SU-DHL-6 (cell line): ENCODE measurements around the gene STRBP.

ENCODE experiments used
- EZH2phosphoT487 ChIP-seq: fragments of 200-600 bp; sonication (generic), shearing (Covaris generic); conservative IDR thresholded peaks from 2 replicates; pipeline ENCODE4 v1.6.1; 2018; ENCODE audit warnings: mild to moderate bottlenecking, antibody characterized with exemption, low read length, moderate library complexity, mixed read lengths
- TF ChIP-seq, protein P1 (sequence below): fragments of 200-600 bp; sonication (generic); IDR thresholded peaks from one replicate; pipeline ENCODE4 v1.5.1; 2017; ENCODE audit warnings: antibody characterized with exemption, mild to moderate bottlenecking, low read length, moderate library complexity; ENCODE audit not compliant: insufficient read depth, poor library complexity, severe bottlenecking

DNA sequence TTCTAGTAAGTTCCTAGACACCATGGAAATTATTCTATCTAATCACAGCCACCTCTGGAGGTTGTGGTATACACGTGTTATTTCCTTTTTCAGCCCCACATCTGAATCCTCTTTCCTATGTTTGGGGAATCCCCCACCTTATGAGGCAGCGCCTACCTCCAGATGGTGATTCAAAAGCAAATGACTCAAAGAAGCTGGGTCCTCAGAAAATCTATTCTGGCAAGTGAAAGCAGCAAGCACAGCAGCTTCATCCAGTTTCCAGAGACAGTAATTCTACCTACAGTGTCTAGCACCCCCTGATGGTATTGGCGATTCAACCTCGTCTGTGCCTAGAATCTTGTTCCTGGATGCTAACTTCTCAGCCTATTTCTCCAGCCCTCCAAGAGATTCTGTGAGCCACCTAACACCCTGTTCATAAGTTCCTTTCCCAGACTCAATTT lies 43.0 kb downstream of the STRBP start:
- TF ChIP-seq, protein P1, sequence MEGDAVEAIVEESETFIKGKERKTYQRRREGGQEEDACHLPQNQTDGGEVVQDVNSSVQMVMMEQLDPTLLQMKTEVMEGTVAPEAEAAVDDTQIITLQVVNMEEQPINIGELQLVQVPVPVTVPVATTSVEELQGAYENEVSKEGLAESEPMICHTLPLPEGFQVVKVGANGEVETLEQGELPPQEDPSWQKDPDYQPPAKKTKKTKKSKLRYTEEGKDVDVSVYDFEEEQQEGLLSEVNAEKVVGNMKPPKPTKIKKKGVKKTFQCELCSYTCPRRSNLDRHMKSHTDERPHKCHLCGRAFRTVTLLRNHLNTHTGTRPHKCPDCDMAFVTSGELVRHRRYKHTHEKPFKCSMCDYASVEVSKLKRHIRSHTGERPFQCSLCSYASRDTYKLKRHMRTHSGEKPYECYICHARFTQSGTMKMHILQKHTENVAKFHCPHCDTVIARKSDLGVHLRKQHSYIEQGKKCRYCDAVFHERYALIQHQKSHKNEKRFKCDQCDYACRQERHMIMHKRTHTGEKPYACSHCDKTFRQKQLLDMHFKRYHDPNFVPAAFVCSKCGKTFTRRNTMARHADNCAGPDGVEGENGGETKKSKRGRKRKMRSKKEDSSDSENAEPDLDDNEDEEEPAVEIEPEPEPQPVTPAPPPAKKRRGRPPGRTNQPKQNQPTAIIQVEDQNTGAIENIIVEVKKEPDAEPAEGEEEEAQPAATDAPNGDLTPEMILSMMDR, result peak; percentile 50
- TF ChIP-seq EZH2phosphoT487, result no peak
